ENCODE data around the gene LRRC59. TPM values are rescaled to one million over a fixed set of nuclear protein-coding genes. Genes with fewer than 3 reads are reported as not detected.

Gene LRRC59
- total and polyA plus RNA-seq, 2 of the 4 experiments (the other 2 are of a cell fraction): 139 to 233 TPM

DNA sequence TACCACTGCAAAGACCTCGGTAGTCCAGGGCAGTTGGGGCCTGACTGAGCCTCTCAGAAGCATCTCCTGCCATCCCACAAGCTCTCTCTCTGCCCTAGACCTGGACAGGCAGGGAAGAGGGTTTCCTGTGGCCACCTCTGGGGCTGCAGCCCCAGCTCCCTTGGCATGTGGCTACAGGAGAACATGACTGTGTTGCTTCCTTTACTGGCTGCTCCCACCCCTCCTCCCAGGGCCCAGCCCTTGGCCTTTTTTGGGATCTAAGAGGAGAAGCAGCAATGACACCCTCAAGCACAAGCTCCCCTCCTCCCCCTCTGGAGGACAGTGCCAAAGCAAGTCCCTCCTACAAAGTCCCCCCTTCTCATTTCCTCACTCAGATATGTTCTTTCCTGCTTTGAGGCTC lies 29.9 kb downstream of the LRRC59 start:
- intact Hi-C loops (cut with micrococcal nuclease): no loop called here
- peaks cover 25 to 59% of the 10 kb centered on the region in 2 experiments for H3K79me1 ChIP-seq (ENCODE audit: low read depth in 1 of 2, low read length in 2 of 2)
- no peak overlapping the region for H3K4ac ChIP-seq (ENCODE audit: low read depth, low read length)
- no peak overlapping the region for H3K4me3 ChIP-seq (ENCODE audit: insufficient read depth, low read depth, low read length)
- H3K56ac ChIP-seq (ENCODE audit: extremely low read depth, insufficient read depth, low read length): no peak overlapping the region
- no peak overlapping the region for H2BK15ac ChIP-seq (ENCODE audit: low read depth, low read length)
- H3K14ac ChIP-seq (replicated peaks; ENCODE audit: low read depth, low read length): no peak overlapping the region
- ChIA-PET POLR2A (ENCODE audit: unreplicated experiment) (no interaction called here), CTCF (no interaction called here)
- in situ Hi-C loops (cut with MboI; ENCODE audit: low sequenced_read_pairs): no loop called here
- no peak overlapping the region for H3K18ac ChIP-seq (ENCODE audit: low read depth, low read length)
- H2AK5ac ChIP-seq (ENCODE audit: low read depth, low read length): no peak overlapping the region
- no peak overlapping the region for H2BK20ac ChIP-seq (ENCODE audit: low read depth, low read length)
- TF ChIP-seq MAFK (IDR thresholded peaks at IDR 0.05; ENCODE audit: low read depth, low read length) (no peak), MXI1 (IDR thresholded peaks at IDR 0.05; ENCODE audit: borderline replicate concordance, low read depth, low read length) (no peak), CHD1 (IDR thresholded peaks at IDR 0.05; ENCODE audit: low read depth, low read length) (no peak), POLR2A (IDR thresholded peaks at IDR 0.05; ENCODE audit: low read depth, low read length) (no peak), CTCF (conservative IDR thresholded peaks at IDR 0.05; ENCODE audit: low read depth, low read length) (no peak), RAD21 (IDR thresholded peaks at IDR 0.05; ENCODE audit: low read length) (no peak), USF2 (IDR thresholded peaks at IDR 0.05; ENCODE audit: low read depth, low read length) (no peak), RFX5 (IDR thresholded peaks at IDR 0.05; ENCODE audit: low read depth, low read length) (no peak), BHLHE40 (IDR thresholded peaks at IDR 0.05; ENCODE audit: low read depth, low read length) (no peak), SMC3 (IDR thresholded peaks at IDR 0.05; ENCODE audit: low read depth, low read length) (no peak), FOS (IDR thresholded peaks at IDR 0.05; ENCODE audit: low read depth, low read length) (no peak), MAZ (IDR thresholded peaks at IDR 0.05; ENCODE audit: borderline replicate concordance, low read depth, low read length) (no peak), NFE2L2 (IDR thresholded peaks at IDR 0.05; ENCODE audit: low read depth, low read length) (no peak), ELK1 (IDR thresholded peaks at IDR 0.05; ENCODE audit: borderline replicate concordance, low read depth, low read length) (no peak)
- no TSS peak for BruUV-seq (replicated peaks)
- peaks cover 11% of the 10 kb centered on the region for H3K4me1 ChIP-seq (ENCODE audit: control insufficient read depth, insufficient read depth, low read length)
- H4K91ac ChIP-seq (ENCODE audit: insufficient read depth, low read depth, low read length): no peak overlapping the region
- no peak overlapping the region for H2AK9ac ChIP-seq (replicated peaks; ENCODE audit: low read depth, low read length, poor library complexity)
- peaks cover 46% of the 10 kb centered on the region for H3K36me3 ChIP-seq (ENCODE audit: control insufficient read depth, insufficient read depth, low read length)
- no peak overlapping the region for H4K8ac ChIP-seq (ENCODE audit: low read depth in 2 of 2, low read length in 2 of 2)
- no peak overlapping the region for H3K27ac ChIP-seq (ENCODE audit: insufficient read depth, low read length)
- no peak overlapping the region for H2BK120ac ChIP-seq (ENCODE audit: low read depth, low read length)
- WGBS, 2 experiments (ENCODE audit: extremely low coverage in 2 of 2, insufficient read length in 1 of 2): 100% methylated on average over 1 of the region's 1 CpG; no CpG with 5 or more reads in 1 of the 2 experiments
- no peak overlapping the region for H3K23ac ChIP-seq (ENCODE audit: low read depth, low read length)
- no peak for ATAC-seq (ENCODE audit: low read depth)
- H3K27me3 ChIP-seq (ENCODE audit: control insufficient read depth, insufficient read depth, low read length): no peaks in the 10 kb centered on the region
- H3K4me2 ChIP-seq (ENCODE audit: low read depth, low read length): no peak overlapping the region
- no peak overlapping the region for H4K5ac ChIP-seq (ENCODE audit: low read depth, low read length)
- no peak overlapping the region for H2AFZ ChIP-seq (replicated peaks; ENCODE audit: low read length, poor library complexity)
- H3K9me3 ChIP-seq (ENCODE audit: control insufficient read depth, insufficient read depth, low read length): no peaks in the 10 kb centered on the region
- H4K20me1 ChIP-seq (ENCODE audit: insufficient read depth, low read length): peaks cover 17% of the 10 kb centered on the region; the same call in 1 of the 2 replicates
- H2BK5ac ChIP-seq (ENCODE audit: low read depth, low read length, poor library complexity, severe bottlenecking): no peak overlapping the region
- dilution Hi-C loops (cut with HindIII; ENCODE audit: low sequenced_read_pairs, unreplicated experiment): no loop called here
- H3K9me1 ChIP-seq (ENCODE audit: insufficient read depth, low read length): peaks cover 17% of the 10 kb centered on the region
- no peak overlapping the region for H3K9ac ChIP-seq (ENCODE audit: low read depth, low read length)
- no peak for DNase-seq
